Activated CD8-positive, alpha-beta T cell treated with anti-CD3 and anti-CD28 coated beads, Interleukin-2, amount 10 ng/mL, durations not matched to agents 7 days and 5 days (primary cell): Measurements from ENCODE around the gene IGF2BP3. TPM values are rescaled to one million over a fixed set of nuclear protein-coding genes. Genes with fewer than 3 reads are reported as not detected.

Source experiments
- ATAC-seq: fragments of 150-1000 bp; cut with Tn5 transposase; one replicate; pipeline ENCODE4 v1.10.0; 2021; ENCODE audit warnings: moderate library complexity
- CTCF ChIA-PET: fragments of 350-600 bp; sonication (Branson Sonifier 250); formaldehyde crosslinking; loops from one replicate; lab custom pipeline; 2021; ENCODE audit warnings: antibody characterized with exemption; lab: Charles Lee
- POLR2A ChIA-PET: fragments of 350-600 bp; sonication (Branson Sonifier 250); formaldehyde crosslinking; loops from one replicate; lab custom pipeline; 2021; ENCODE audit warnings: antibody characterized with exemption; lab: Charles Lee
- DNase-seq: peaks from one replicate; pipeline ENCODE4 v3.0.0-alpha.2; 2020
- H3K27ac Mint-ChIP-seq: one replicate; pipeline ENCODE4 v1.8.0; 2021; ENCODE audit warnings: mild to moderate bottlenecking, mixed read lengths
- H3K27me3 Mint-ChIP-seq: one replicate; pipeline ENCODE4 v1.8.0; 2021; ENCODE audit warnings: low read depth, mixed read lengths
- H3K36me3 Mint-ChIP-seq: one replicate; pipeline ENCODE4 v1.8.0; 2021; ENCODE audit warnings: low read depth, mixed read lengths
- H3K4me1 Mint-ChIP-seq: one replicate; pipeline ENCODE4 v1.8.0; 2021; ENCODE audit warnings: low read depth, mixed read lengths
- H3K4me3 Mint-ChIP-seq: one replicate; pipeline ENCODE4 v1.8.0; 2021; ENCODE audit warnings: mild to moderate bottlenecking, mixed read lengths
- H3K9me3 Mint-ChIP-seq: one replicate; pipeline ENCODE4 v1.8.0; 2022; ENCODE audit warnings: mixed read lengths; ENCODE audit not compliant: insufficient read depth
- total RNA-seq, 2 experiments: library from RNA; stranded (reverse); gene quantifications; one replicate each; pipeline ENCODE4 v1.2.3, GENCODE V29; 2021

The IGF2BP3 gene
- total RNA-seq, 2 experiments from 2014 or later: 0.52 to 0.55 TPM

DNA sequence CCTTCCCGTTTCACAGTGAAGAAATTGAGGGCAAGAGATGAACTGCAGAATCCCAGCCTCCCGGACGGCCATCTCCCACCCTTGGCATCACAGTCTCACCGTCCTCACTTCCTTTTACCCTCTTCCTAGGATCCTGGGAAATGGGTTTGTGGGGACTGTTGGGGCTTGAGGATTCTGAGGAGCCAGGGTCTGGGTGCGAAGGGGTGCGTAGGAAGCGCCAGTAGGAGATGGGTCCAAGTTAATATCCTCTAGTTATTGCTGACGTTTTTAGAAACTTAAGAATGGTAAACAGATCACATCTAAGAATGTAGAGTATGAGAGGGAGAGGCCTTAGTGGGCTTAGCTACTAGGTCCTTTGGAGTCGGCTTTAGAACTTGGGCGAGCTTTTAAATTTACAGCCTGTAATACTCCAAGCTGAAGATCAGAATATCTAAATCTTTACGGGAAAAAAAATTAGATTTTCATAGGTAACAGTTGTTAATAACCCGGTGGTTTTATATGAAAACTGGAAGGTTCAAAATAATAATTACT lies 170.5 kb downstream of the IGF2BP3 start:
- H3K27me3 Mint-ChIP-seq: no peaks in the 10 kb centered on the region
- H3K4me1 Mint-ChIP-seq: peaks cover 42% of the 10 kb centered on the region
- POLR2A ChIA-PET: interaction anchor here (0.7 to 2.2 kb wide), 10 partner anchors 9 to 297 kb away, joined by 3 to 16 read pairs (median 3); partner anchors contain the start of gene CCDC126
- H3K36me3 Mint-ChIP-seq: peaks cover 36% of the 10 kb centered on the region
- peak overlapping the region; percentile 84 for H3K4me3 Mint-ChIP-seq
- peak overlapping the region; percentile 89 for H3K27ac Mint-ChIP-seq
- DNase-seq (no peak), ATAC-seq (no peak)
- no peaks in the 10 kb centered on the region for H3K9me3 Mint-ChIP-seq
- CTCF ChIA-PET: interaction anchor here (0.7 to 2.7 kb wide), 9 partner anchors 12 to 247 kb away, joined by 3 to 16 read pairs (median 4); no protein-coding TSS in a partner anchor

DNA sequence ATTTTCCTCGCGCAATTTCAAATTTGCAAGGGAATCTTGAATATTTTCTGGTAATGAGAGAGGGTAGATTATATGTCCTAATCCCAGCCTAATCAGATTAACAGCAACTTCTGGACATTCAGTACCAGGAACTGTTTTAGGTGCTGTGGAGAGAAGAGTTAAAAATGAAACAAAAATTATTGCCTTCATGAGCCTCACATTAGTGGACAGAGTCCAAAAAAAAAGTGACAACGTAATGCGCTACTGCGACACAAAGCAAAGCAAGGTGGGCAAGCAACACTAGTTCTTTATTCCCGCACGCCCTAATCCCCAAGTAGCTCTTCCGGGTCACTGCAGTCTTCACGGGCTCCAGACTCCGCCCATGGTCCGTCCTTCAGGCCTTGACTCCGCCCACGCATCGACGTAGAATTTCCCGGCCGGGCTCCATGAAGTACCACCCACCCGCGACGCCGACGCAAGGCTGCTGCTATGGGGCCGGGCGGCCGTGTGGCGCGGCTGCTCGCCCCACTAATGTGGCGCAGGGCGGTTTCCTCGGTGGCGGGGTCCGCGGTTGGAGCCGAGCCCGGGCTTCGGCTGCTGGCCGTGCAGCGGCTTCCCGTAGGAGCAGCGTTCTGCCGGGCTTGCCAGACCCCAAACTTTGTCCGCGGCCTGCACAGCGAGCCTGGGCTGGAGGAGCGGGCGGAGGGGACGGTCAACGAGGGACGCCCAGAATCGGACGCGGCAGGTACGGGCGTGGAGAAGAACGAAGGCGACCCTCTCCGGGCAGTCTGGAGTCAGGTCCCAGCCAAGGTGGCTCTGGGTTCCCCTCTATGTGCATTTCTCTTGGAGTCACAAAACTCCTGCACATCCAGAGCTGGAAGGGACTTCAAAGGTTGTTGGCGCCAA lies 171.2 kb downstream of the IGF2BP3 start, which contains the start of gene MALSU1:
MALSU1 (plus strand) TSS at position 455 of the 885 bp plus-strand sequence; CDS start at position 469, 14 bp downstream.
- peak within 1 kb of the TSS; percentile 89 for H3K27ac Mint-ChIP-seq
- peaks cover 29% of the 10 kb centered on the region for H3K36me3 Mint-ChIP-seq
- H3K4me1 Mint-ChIP-seq: peaks cover 35% of the 10 kb centered on the region

DNA sequence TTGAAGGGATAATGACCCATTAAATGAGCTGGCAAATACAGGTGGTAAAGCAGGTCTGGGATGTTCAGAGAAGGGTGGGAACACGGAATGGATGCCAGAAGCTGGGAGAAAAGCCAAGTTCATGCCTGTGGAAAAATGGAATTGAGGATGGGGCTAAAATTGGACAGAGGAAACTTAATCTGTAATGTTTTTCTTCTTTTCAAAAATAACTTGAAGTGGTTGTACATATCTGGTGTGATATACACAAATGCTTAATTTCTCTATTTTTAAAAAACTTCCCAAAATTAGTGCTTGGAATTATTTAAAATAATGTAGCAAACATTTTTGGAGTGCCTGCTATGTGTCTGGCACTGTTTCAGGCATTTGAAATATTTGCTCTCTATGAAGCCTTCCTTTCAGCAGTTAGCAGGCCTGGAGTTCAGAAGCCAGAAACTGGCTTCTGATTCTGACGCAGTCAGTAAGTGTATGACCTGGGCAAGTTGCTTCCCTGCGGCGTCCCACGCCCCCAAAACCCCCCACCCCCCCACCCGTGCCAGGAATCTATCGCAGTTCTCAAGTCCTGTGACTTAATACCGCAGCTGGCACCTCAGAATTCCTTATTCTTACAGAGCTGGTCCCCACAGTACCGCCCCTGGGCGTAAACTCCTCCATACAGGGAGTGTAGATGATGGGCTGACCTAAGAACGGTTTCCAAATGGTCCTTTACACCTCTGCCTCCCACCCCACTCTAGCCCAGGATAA lies 172.0 kb downstream of the IGF2BP3 start:
- ChIA-PET POLR2A (interaction anchor here (0.6 to 2.2 kb wide), 9 partner anchors 11 to 242 kb away, joined by 3 to 16 read pairs (median 6); no protein-coding TSS in a partner anchor), CTCF (interaction anchor here (0.8 to 2.7 kb wide), 8 partner anchors 18 to 480 kb away, joined by 3 to 16 read pairs (median 5); no protein-coding TSS in a partner anchor)
- Mint-ChIP-seq H3K4me1 (peaks cover 32% of the 10 kb centered on the region), H3K36me3 (peaks cover 27% of the 10 kb centered on the region), H3K27me3 (no peaks in the 10 kb centered on the region), H3K9me3 (no peaks in the 10 kb centered on the region), H3K27ac (peak overlapping the region; percentile 89), H3K4me3 (peak overlapping the region; percentile 84)
- ATAC-seq (no peak), DNase-seq (no peak)

More for the DNA sequence above, 171.2 kb downstream of the IGF2BP3 start, which contains the start of gene MALSU1:
- ATAC-seq (peak; percentile 100), DNase-seq (peak; percentile 98)
- H3K27me3 Mint-ChIP-seq: no peaks in the 10 kb centered on the region
- peak within 1 kb of the TSS; percentile 84 for H3K4me3 Mint-ChIP-seq
- CTCF ChIA-PET: interaction anchor here (1.0 to 2.7 kb wide), 7 partner anchors 19 to 193 kb away, joined by 3 to 16 read pairs (median 5); no protein-coding TSS in a partner anchor
- POLR2A ChIA-PET: interaction anchor here (0.6 to 2.2 kb wide), 12 partner anchors 10 to 298 kb away, joined by 3 to 16 read pairs (median 3); partner anchors contain the start of gene CCDC126
- no peaks in the 10 kb centered on the region for H3K9me3 Mint-ChIP-seq

DNA sequence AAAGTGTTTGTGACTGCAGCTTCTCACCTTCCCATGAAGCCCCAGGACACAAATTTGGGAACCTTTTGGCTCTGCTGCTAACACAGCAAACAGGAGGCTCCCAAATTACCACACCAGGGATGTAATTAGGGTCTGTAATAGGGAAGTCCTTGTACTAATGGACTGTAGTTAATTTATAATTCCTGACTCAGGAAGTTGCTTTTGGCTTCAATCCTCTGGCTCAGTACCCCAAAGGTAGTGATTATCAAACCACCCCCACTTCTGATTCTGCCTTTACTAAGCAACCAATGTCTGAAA lies 174.9 kb downstream of the IGF2BP3 start:
- DNase-seq (no peak), ATAC-seq (no peak)
- no peaks in the 10 kb centered on the region for H3K9me3 Mint-ChIP-seq
- POLR2A ChIA-PET: no interaction called here
- CTCF ChIA-PET: interaction anchor here (1.0 to 3.7 kb wide), 2 partner anchors 22 to 172 kb away, joined by 3 to 13 read pairs; no protein-coding TSS in a partner anchor
- H3K4me3 Mint-ChIP-seq: no peak overlapping the region
- peaks cover 8% of the 10 kb centered on the region for H3K36me3 Mint-ChIP-seq
- H3K27ac Mint-ChIP-seq: no peak overlapping the region
- peaks cover 19% of the 10 kb centered on the region for H3K4me1 Mint-ChIP-seq
- no peaks in the 10 kb centered on the region for H3K27me3 Mint-ChIP-seq

DNA sequence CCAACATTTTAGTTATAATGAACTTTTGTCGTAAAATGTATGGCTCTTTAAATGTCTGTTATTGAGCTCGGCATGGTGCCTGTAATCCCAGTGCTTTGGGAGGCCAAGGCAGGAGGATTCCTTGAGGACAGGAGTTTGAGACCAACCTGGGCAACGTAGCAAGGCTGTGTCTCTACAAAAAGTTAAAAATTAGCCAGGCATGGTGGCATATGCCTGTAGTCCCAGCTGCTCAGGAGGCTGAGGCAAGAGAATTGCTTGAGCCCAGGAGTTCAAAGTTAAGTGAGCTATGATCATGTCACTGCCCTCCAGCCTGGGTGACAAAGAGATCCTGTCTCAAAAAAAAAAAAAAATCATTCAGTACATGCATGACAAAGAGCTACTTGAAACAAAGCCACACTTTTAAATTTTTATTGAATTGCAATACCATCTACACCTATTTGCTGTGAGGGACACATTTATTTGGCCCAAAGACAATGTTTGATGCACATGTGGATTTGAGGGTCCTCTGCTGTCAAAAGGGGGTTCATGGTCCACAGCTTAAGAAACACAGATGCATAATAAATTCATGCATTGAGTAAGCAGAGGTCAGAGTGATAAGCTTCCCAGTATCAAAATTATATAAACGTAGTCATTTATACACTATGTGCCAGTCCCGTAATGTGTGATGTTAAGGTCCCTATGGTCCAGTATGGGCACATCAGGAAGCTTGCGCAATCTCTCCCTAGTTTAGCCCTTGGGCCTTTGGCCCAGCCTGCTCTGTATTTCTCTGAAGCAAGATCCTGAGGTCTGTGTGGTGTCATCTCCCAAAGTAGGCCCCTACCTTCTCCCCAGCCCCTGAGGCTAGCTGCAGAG lies 175.5 kb downstream of the IGF2BP3 start:
- Mint-ChIP-seq H3K27ac (no peak overlapping the region), H3K36me3 (peaks cover 7% of the 10 kb centered on the region), H3K27me3 (no peaks in the 10 kb centered on the region), H3K4me1 (peaks cover 19% of the 10 kb centered on the region), H3K9me3 (no peaks in the 10 kb centered on the region), H3K4me3 (no peak overlapping the region)
- ChIA-PET CTCF (interaction anchor here (0.8 to 3.7 kb wide), 5 partner anchors 16 to 172 kb away, joined by 3 to 15 read pairs (median 3); no protein-coding TSS in a partner anchor), POLR2A (no interaction called here)
- ATAC-seq (no peak), DNase-seq (no peak)

DNA sequence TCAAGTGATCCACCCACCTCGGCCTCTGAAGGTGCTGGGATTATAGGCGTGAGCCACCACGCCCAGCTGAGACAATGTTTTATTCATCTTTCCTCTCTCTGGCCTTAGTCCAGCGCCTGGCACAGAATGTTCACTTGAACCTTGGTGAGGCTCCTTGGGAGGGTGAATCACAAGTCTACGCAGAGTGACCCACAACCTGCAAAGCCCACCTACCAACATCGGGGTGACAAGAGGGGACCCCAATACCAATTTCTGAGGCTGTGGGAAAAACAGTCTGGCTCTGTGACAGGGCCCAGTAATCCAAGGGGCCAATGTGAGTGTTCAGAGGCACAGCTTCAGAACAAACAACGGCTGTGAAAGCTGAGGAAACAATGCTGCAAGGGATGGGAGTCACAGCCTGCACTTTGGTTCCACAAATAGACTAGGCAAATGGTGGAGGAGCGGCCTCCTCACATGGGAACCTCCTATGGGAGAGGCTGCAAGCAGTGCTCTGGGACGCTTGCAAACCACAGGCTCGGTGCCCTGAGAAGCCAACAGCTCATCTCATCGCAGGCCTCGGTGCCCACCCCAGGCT lies 176.7 kb downstream of the IGF2BP3 start:
- ChIA-PET POLR2A (no interaction called here), CTCF (interaction anchor here (1.1 to 3.7 kb wide), 3 partner anchors 15 to 37 kb away, joined by 3 to 15 read pairs (median 13); no protein-coding TSS in a partner anchor)
- H3K4me3 Mint-ChIP-seq: no peak overlapping the region
- H3K36me3 Mint-ChIP-seq: peaks cover 2% of the 10 kb centered on the region
- no peaks in the 10 kb centered on the region for H3K27me3 Mint-ChIP-seq
- ATAC-seq (no peak), DNase-seq (no peak)
- peaks cover 18% of the 10 kb centered on the region for H3K4me1 Mint-ChIP-seq
- no peaks in the 10 kb centered on the region for H3K9me3 Mint-ChIP-seq
- no peak overlapping the region for H3K27ac Mint-ChIP-seq

DNA sequence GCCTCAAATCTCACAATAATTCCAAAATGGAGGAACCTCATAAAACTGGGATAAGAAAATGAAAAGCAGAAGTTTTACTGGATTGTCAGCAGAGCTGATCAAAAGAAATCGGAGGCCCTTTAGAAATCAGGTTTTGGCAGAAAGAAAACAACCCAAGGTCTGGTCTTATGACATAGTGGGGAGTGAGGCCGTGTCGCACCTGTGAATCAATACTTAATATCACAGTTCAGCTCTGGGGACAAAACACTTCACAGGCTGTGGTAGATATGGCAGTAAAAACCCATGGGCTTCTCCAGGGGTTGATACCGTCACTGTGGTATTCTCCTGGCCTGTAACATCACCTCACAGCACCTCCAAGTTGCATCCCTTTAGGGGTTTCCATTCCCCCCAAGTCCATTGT lies 177.7 kb downstream of the IGF2BP3 start:
- DNase-seq: no peak
- Mint-ChIP-seq H3K4me1 (peaks cover 25% of the 10 kb centered on the region), H3K27ac (no peak overlapping the region), H3K36me3 (no peaks in the 10 kb centered on the region), H3K9me3 (no peaks in the 10 kb centered on the region), H3K4me3 (no peak overlapping the region), H3K27me3 (no peaks in the 10 kb centered on the region)
- ATAC-seq: no peak
- CTCF ChIA-PET: interaction anchor here (3.7 kb wide), 1 partner anchor 14 kb away, joined by 15 read pairs; no protein-coding TSS in a partner anchor
- POLR2A ChIA-PET: no interaction called here

DNA sequence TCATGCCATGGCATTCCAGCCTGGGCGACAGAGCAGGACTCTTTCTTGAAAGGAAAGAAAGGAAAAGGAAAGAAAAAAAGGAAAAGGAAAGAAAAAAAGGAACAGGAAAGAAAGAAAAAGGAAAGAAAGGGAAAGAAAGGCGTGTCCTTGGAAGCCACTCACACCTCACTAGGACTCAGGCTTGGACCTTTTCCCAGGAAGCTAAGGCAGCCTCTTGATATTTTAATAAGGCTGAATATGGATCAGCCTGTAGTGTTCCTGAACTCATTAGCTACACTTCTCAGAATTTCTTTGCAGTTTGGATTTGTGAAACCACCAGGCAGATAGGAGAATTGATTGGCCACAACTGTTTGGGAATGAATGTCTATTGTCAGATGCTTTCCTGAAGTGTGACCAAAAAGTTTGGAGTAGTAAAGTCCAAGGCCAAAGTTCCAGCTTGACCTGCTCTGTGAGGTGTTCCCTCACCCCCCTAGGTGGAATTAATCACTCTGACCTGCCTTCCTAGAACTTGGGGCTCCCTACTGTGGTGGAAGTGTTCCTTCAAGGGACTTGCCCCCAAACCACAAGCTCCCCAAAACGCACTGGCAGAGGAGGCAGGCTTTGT lies 178.2 kb downstream of the IGF2BP3 start:
- CTCF ChIA-PET: interaction anchor here (1.1 to 3.7 kb wide), 3 partner anchors 13 to 19 kb away, joined by 4 to 15 read pairs (median 5); no protein-coding TSS in a partner anchor
- Mint-ChIP-seq H3K4me3 (no peak overlapping the region), H3K27ac (no peak overlapping the region), H3K36me3 (no peaks in the 10 kb centered on the region), H3K4me1 (peaks cover 29% of the 10 kb centered on the region), H3K27me3 (no peaks in the 10 kb centered on the region), H3K9me3 (no peaks in the 10 kb centered on the region)
- POLR2A ChIA-PET: interaction anchor here (0.6 kb wide), 1 partner anchor 14 kb away, joined by 3 read pairs; no protein-coding TSS in a partner anchor
- no peak for DNase-seq
- ATAC-seq: no peak

DNA sequence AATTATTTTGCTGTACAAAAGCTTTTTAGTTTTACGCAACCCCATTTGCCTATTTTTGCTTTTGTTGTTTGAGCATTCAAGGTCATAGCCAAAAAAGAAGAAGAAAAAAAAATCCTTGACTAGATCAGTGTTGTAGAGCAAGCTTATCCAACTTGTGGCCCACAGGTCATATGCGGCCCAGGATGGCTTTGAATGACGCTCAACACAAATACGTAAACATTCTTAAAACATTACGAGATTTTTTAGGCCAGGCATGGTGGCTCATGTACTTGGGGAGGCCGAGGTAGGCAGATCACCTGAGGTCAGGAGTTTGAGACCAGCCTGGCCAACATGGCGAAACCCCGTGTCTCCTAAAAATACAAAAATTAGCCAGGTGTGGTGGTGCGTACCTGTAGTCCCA lies 179.3 kb downstream of the IGF2BP3 start:
- ChIA-PET CTCF (interaction anchor here (1.1 to 1.6 kb wide), 3 partner anchors 14 to 172 kb away, joined by 4 to 5 read pairs (median 5); no protein-coding TSS in a partner anchor), POLR2A (no interaction called here)
- Mint-ChIP-seq H3K4me3 (no peak overlapping the region), H3K27me3 (no peaks in the 10 kb centered on the region), H3K27ac (no peak overlapping the region), H3K9me3 (no peaks in the 10 kb centered on the region), H3K4me1 (peaks cover 29% of the 10 kb centered on the region), H3K36me3 (no peaks in the 10 kb centered on the region)
- ATAC-seq (no peak), DNase-seq (no peak)

DNA sequence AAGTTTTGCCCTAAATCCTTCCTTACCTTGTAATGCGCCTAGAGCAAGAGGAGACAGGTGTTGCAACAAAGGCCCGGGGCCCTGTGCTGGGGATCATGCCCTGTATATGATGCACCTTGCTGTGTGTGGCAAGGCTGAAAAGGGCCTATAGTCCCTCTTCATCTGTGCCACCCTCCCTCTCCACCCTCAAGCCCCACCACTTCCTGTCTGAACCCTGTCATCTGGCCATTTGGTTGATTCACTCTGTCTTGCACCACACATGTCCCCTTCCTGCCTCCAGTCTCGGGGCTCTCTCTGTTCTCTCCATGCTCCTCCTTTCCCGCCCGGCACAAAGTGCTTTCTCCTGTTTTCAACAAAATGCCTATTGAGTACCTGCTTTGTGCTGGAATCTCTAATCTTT lies 182.7 kb downstream of the IGF2BP3 start:
- no peaks in the 10 kb centered on the region for H3K27me3 Mint-ChIP-seq
- ATAC-seq (peak; percentile 42), DNase-seq (peak; percentile 49)
- POLR2A ChIA-PET: interaction anchor here (2.5 kb wide), 1 partner anchor 11 kb away, joined by 6 read pairs; the partner anchor contains the start of gene MALSU1
- H3K4me3 Mint-ChIP-seq: no peak overlapping the region
- CTCF ChIA-PET: no interaction called here
- no peaks in the 10 kb centered on the region for H3K36me3 Mint-ChIP-seq
- peaks cover 29% of the 10 kb centered on the region for H3K4me1 Mint-ChIP-seq
- no peak overlapping the region for H3K27ac Mint-ChIP-seq
- H3K9me3 Mint-ChIP-seq: no peaks in the 10 kb centered on the region
